Prostate gland (tissue), 2 donors: ENCODE data around the gene SUZ12. TPM values are rescaled to one million over a fixed set of nuclear protein-coding genes. Genes with fewer than 3 reads are reported as not detected.
"Not testable (repeated sequence)": the region's sequence is repeated elsewhere in the genome, so short reads cannot be mapped to it uniquely, and the experiment has no call there.

Experiments
- DNase-seq: peaks from one replicate; pipeline ENCODE4 v3.0.0-alpha.2; 2019; ENCODE audit warnings: low spot score
- H3K27ac ChIP-seq, 2 donors: fragments of 200-600 bp; sonication (generic); 2 replicates each; pipeline ENCODE4 v1.5.1; 2017 to 2019
- H3K27me3 ChIP-seq: fragments of 200-600 bp; sonication (generic); replicated peaks from 2 replicates; pipeline ENCODE4 v1.5.1; 2019; ENCODE audit not compliant: insufficient read depth
- H3K36me3 ChIP-seq, 2 donors: fragments of 200-600 bp; sonication (generic); 1 replicate in 1 of 2; 2 replicates in 1 of 2; pipeline versions ENCODE4 v1.5.1 to v1.8.1; 2017 to 2019
- H3K4me1 ChIP-seq: fragments of 200-600 bp; sonication (generic); replicated peaks from 2 replicates; pipeline ENCODE4 v1.5.1; 2019
- H3K4me3 ChIP-seq, 2 donors: fragments of 200-600 bp; sonication (generic); 2 replicates each; pipeline ENCODE4 v1.5.1; 2017 to 2019
- H3K9me3 ChIP-seq: fragments of 200-600 bp; sonication (generic); 2 replicates; pipeline ENCODE4 v1.5.1; 2017
- CTCF ChIP-seq, 4 experiments: fragments of 200-600 bp in 2 of 4; fragments of 450-650 bp in 2 of 4; sonication (generic) in 2 of 4; IDR thresholded peaks; 1 replicate in 3 of 4; 2 replicates in 1 of 4; pipeline ENCODE4 v1.5.1; 2016 to 2019; ENCODE audit warnings: antibody characterized with exemption in 4 of 4, mild to moderate bottlenecking in 2 of 4, moderate library complexity in 2 of 4
- POLR2A ChIP-seq: fragments of 450-650 bp; IDR thresholded peaks from one replicate; pipeline ENCODE4 v1.6.1; 2016; ENCODE audit warnings: antibody characterized with exemption, mild to moderate bottlenecking
- POLR2AphosphoS5 ChIP-seq: sonication (generic); formaldehyde crosslinking; IDR thresholded peaks from one replicate; pipeline ENCODE4 v1.6.1; 2017; ENCODE audit warnings: antibody characterized with exemption
- WGBS: methylation state at CpG from one replicate; pipeline ENCODE4 v1.1.5; 2018; 5-methylcytosine and 5-hydroxymethylcytosine counted together
- intact Hi-C: fragments of 100-400 bp; cut with DNase I; formaldehyde crosslinking; loops from one replicate; pipeline ENCODE4 v1.14.2; 2022
- total RNA-seq, 2 donors: library from RNA; depleted of rRNA; stranded (reverse); fragments of >200 nt; gene quantifications; one replicate each; pipeline ENCODE4 v1.1.0, GENCODE V29; 2016

SUZ12 gene
- total RNA-seq, 2 donors from 2014 or later, result 16.5 to 25.2 TPM

- no peak for TF ChIP-seq CTCF (IDR thresholded peaks at IDR 0.05)
- TF ChIP-seq POLR2A, result no peak
- no peak for TF ChIP-seq POLR2AphosphoS5
- H3K36me3 ChIP-seq, result no peaks in the 10 kb centered on the region
- DNase-seq, result no peak
- H3K9me3 ChIP-seq, result no peaks in the 10 kb centered on the region
- intact Hi-C loops, result no loop called here
- H3K4me1 ChIP-seq, result no peaks in the 10 kb centered on the region
- no peak overlapping the region for H3K4me3 ChIP-seq
- H3K27me3 ChIP-seq, result no peaks in the 10 kb centered on the region
- no peak overlapping the region for H3K27ac ChIP-seq
- 96% methylated on average over 3 of the region's 3 CpGs for WGBS
Measured at GRCh38 chr17:31967648-31968047, 30.8 kb downstream of the SUZ12 start.

- H3K4me1 ChIP-seq, intact Hi-C loops, DNase-seq: not testable (repeated sequence)
Measured at GRCh38 chr17:31970416-31970815, 33.6 kb downstream of the SUZ12 start.

GRCh38 chr17:31974269-31975071 is 37.7 kb downstream of the SUZ12 start:
- H3K27ac ChIP-seq, DNase-seq, H3K4me1 ChIP-seq, H3K27me3 ChIP-seq, H3K36me3 ChIP-seq, H3K4me3 ChIP-seq, intact Hi-C loops, H3K9me3 ChIP-seq: not testable (repeated sequence)
- 90% methylated on average over 14 of the region's 14 CpGs for WGBS

More at GRCh38 chr17:31970416-31970815, 33.6 kb downstream of the SUZ12 start:
- not testable (repeated sequence) for H3K27ac ChIP-seq, H3K27me3 ChIP-seq, H3K9me3 ChIP-seq, H3K4me3 ChIP-seq, H3K36me3 ChIP-seq
- WGBS, result 93% methylated on average over 5 of the region's 5 CpGs

GRCh38 chr17:31975391-31975790 is 38.6 kb downstream of the SUZ12 start:
- H3K27me3 ChIP-seq, H3K9me3 ChIP-seq, H3K4me3 ChIP-seq, H3K36me3 ChIP-seq, H3K27ac ChIP-seq, H3K4me1 ChIP-seq, DNase-seq, intact Hi-C loops: not testable (repeated sequence)
- WGBS, result 55% methylated on average over 5 of the region's 5 CpGs

GRCh38 chr17:31991821-31992220 is 55.0 kb downstream of the SUZ12 start:
- H3K9me3 ChIP-seq, H3K27ac ChIP-seq, intact Hi-C loops, H3K36me3 ChIP-seq, H3K4me1 ChIP-seq, H3K4me3 ChIP-seq, H3K27me3 ChIP-seq, DNase-seq: not testable (repeated sequence)
- WGBS, result 97% methylated on average over 8 of the region's 8 CpGs

- no peaks in the 10 kb centered on the region for H3K4me1 ChIP-seq
- intact Hi-C loops, result no loop called here
- no peaks in the 10 kb centered on the region for H3K9me3 ChIP-seq
- WGBS, result 94% methylated on average over 6 of the region's 6 CpGs
- no peaks in the 10 kb centered on the region for H3K27me3 ChIP-seq
- DNase-seq, result no peak
- no peak overlapping the region for H3K27ac ChIP-seq
- H3K4me3 ChIP-seq, result no peak overlapping the region
- peaks cover 3 to 7% of the 10 kb centered on the region in 2 donors for H3K36me3 ChIP-seq
- TF ChIP-seq POLR2A (no peak), CTCF (IDR thresholded peaks at IDR 0.05) (no peak), POLR2AphosphoS5 (no peak)
Measured at GRCh38 chr17:31997005-31997404, 60.2 kb downstream of the SUZ12 start.

GRCh38 chr17:32006957-32007462 is 70.2 kb downstream of the SUZ12 start, which contains the start of gene LRRC37B:
LRRC37B (plus strand) TSS chr17:32007383; CDS start chr17:32021393, 14,010 bp downstream.
- Histone ChIP-seq H3K36me3 (no peaks in the 10 kb centered on the region), H3K27ac (peak within 1 kb of the TSS; percentile 85 to 90), H3K4me1 (no peaks in the 10 kb centered on the region), H3K9me3 (no peaks in the 10 kb centered on the region), H3K4me3 (peak within 1 kb of the TSS; percentile 78 to 96), H3K27me3 (no peaks in the 10 kb centered on the region)
- intact Hi-C loops, result loop anchor here (5.0 kb wide), 1 partner anchor 135 kb away; the partner anchor contains the start of gene RHOT1
- under 1% methylated on average over 50 of the region's 51 CpGs for WGBS
- TF ChIP-seq POLR2A (peak; percentile 51), CTCF (IDR thresholded peaks at IDR 0.05) (peak; percentile 92 to 96 (median 94)), POLR2AphosphoS5 (peak; percentile 86)
- peak; percentile 89 for DNase-seq
